Body of pancreas (tissue), 4 donors: ENCODE results near the gene FXYD2.

ENCODE experiments used
- POLR2A ChIP-seq, 3 donors: fragments of 450-650 bp; IDR thresholded peaks; one replicate each; pipeline ENCODE4 v1.6.1; 2016; ENCODE audit warnings: antibody characterized with exemption in 3 of 3, mild to moderate bottlenecking in 2 of 3
- TF ChIP-seq, protein P1 (sequence below), 7 experiments: fragments of 450-650 bp in 4 of 7; fragments of 200-600 bp in 3 of 7; sonication (generic) in 3 of 7; IDR thresholded peaks; one replicate each; pipeline ENCODE4 v1.5.1; 2016 to 2019; ENCODE audit warnings: antibody characterized with exemption in 7 of 7

DNA sequence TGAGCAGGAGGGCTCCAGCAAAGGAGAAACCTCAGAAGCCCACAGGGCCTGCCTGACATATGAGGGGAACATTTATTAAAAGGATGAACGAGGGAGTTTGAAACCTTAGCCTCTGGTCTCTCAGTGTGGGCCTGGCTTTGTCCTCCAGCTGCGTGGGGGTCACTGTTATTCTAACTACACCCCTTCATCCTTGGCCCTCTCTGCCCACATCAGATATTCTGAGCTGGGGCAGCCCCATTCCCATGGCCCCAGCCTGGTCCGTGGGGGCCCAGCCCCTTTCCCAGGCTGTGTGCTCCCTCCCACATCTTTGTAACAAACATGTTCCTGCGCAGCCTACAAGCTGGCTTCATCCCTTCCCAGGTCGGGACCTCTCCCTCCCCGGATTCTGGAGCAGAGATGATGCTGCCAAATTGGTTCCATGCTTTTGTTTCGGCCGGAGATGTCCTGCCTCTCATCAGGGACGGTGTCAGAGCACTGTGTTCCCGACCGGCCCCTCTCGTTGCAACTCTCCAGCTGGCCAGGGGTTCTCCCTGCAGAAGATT lies 47.9 kb upstream of the FXYD2 start:
- TF ChIP-seq, protein P1, sequence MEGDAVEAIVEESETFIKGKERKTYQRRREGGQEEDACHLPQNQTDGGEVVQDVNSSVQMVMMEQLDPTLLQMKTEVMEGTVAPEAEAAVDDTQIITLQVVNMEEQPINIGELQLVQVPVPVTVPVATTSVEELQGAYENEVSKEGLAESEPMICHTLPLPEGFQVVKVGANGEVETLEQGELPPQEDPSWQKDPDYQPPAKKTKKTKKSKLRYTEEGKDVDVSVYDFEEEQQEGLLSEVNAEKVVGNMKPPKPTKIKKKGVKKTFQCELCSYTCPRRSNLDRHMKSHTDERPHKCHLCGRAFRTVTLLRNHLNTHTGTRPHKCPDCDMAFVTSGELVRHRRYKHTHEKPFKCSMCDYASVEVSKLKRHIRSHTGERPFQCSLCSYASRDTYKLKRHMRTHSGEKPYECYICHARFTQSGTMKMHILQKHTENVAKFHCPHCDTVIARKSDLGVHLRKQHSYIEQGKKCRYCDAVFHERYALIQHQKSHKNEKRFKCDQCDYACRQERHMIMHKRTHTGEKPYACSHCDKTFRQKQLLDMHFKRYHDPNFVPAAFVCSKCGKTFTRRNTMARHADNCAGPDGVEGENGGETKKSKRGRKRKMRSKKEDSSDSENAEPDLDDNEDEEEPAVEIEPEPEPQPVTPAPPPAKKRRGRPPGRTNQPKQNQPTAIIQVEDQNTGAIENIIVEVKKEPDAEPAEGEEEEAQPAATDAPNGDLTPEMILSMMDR (IDR thresholded peaks at IDR 0.05): no peak
- no peak for TF ChIP-seq POLR2A (IDR thresholded peaks at IDR 0.05)
